22Rv1 (cell line): Measurements from ENCODE around the gene SLPI.

Experiments used
- H3K27ac ChIP-seq: fragments of 450-650 bp; 2 replicates; pipeline ENCODE4 v1.5.1; 2017
- CTCF ChIP-seq: fragments of 450-650 bp; IDR thresholded peaks from 2 replicates; pipeline ENCODE4 v1.5.1; 2017; ENCODE audit warnings: mild to moderate bottlenecking
- ZFX ChIP-seq: fragments of 450-650 bp; IDR thresholded peaks from 2 replicates; pipeline ENCODE4 v1.6.1; 2017; ENCODE audit warnings: antibody characterized with exemption, borderline replicate concordance

The SLPI gene

GRCh38 chr20:45218636-45219035, 35.7 kb downstream of the SLPI start:
- H3K27ac ChIP-seq = no peak overlapping the region
- TF ChIP-seq ZFX (no peak), CTCF (no peak)

GRCh38 chr20:45218124-45218523, 36.2 kb downstream of the SLPI start:
- no peak overlapping the region for H3K27ac ChIP-seq
- TF ChIP-seq ZFX (no peak), CTCF (no peak)

GRCh38 chr20:45212836-45213235, 41.5 kb downstream of the SLPI start:
- H3K27ac ChIP-seq = no peak overlapping the region
- TF ChIP-seq CTCF = no peak
- no peak for TF ChIP-seq ZFX

GRCh38 chr20:45211569-45212474, 42.5 kb downstream of the SLPI start:
- H3K27ac ChIP-seq = no peak overlapping the region
- TF ChIP-seq ZFX = no peak
- TF ChIP-seq CTCF = no peak

- TF ChIP-seq ZFX (no peak), CTCF (no peak)
- H3K27ac ChIP-seq = no peak overlapping the region
These were observed 44.4 kb downstream of the SLPI start for GRCh38 chr20:45209924-45210323.

GRCh38 chr20:45206725-45207124, 47.6 kb downstream of the SLPI start, which contains the start of gene SEMG1:
SEMG1 (plus strand) TSS chr20:45207033; CDS start chr20:45207054, 21 bp downstream.
- TF ChIP-seq ZFX (no peak), CTCF (no peak)
- H3K27ac ChIP-seq = no peak within 1 kb of the TSS
